Peyer's patch (tissue), 4 donors: ENCODE measurements around the gene HTR4.

Source experiments
- POLR2A ChIP-seq, 2 donors: fragments of 450-650 bp; IDR thresholded peaks; one replicate each; pipeline ENCODE4 v1.5.1; 2017; ENCODE audit warnings: antibody characterized with exemption in 2 of 2, mild to moderate bottlenecking in 2 of 2, moderate library complexity in 2 of 2
- TF ChIP-seq, protein P1 (sequence below), 6 experiments: fragments of 450-650 bp in 4 of 6; fragments of 200-600 bp in 2 of 6; sonication (generic) in 1 of 6; IDR thresholded peaks; one replicate each; pipeline ENCODE4 v1.5.1; 2017 to 2019; ENCODE audit warnings: antibody characterized with exemption in 6 of 6, mild to moderate bottlenecking in 3 of 6, moderate library complexity in 1 of 6

DNA sequence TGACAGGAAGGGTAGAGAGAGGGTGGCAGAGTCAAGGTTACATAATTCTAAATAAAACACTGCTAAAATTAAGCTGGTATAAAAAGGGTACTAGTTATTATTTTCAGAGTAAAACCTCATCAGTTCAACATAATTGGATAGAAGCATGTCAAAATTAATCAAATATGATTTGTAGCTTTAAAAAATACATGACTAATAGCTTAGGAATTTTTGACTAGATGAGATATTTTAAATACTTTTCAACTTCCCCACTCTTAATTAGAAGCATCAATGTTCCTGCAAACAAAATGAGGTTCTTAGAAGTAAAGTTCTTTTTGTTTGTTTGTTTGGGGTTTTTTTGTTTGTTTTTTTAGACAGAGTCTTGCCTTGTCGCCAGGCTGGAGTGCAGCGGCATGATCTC, 29.1 kb downstream of the HTR4 start:
- TF ChIP-seq, protein P1, sequence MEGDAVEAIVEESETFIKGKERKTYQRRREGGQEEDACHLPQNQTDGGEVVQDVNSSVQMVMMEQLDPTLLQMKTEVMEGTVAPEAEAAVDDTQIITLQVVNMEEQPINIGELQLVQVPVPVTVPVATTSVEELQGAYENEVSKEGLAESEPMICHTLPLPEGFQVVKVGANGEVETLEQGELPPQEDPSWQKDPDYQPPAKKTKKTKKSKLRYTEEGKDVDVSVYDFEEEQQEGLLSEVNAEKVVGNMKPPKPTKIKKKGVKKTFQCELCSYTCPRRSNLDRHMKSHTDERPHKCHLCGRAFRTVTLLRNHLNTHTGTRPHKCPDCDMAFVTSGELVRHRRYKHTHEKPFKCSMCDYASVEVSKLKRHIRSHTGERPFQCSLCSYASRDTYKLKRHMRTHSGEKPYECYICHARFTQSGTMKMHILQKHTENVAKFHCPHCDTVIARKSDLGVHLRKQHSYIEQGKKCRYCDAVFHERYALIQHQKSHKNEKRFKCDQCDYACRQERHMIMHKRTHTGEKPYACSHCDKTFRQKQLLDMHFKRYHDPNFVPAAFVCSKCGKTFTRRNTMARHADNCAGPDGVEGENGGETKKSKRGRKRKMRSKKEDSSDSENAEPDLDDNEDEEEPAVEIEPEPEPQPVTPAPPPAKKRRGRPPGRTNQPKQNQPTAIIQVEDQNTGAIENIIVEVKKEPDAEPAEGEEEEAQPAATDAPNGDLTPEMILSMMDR (IDR thresholded peaks at IDR 0.05): no peak
- TF ChIP-seq POLR2A (IDR thresholded peaks at IDR 0.05): no peak
